Neuronal stem cell (in vitro differentiated cells): ENCODE measurements around the gene CCDC167.

Source experiments
- DNase-seq: peaks from one replicate; pipeline ENCODE4 v3.0.0-alpha.2; 2013; ENCODE audit warnings: low spot score
- H2AFZ ChIP-seq: one replicate; pipeline ENCODE4 v1.6.1; 2013; ENCODE audit warnings: mild to moderate bottlenecking, low read length, inconsistent platforms
- H2AK5ac ChIP-seq: 2 replicates; pipeline ENCODE4 v1.6.1; 2013; ENCODE audit warnings: low read depth, mild to moderate bottlenecking, inconsistent platforms, low read length, moderate library complexity, mixed read lengths
- H2BK120ac ChIP-seq: 2 replicates; pipeline ENCODE4 v1.6.1; 2013; ENCODE audit warnings: low read depth, mild to moderate bottlenecking, inconsistent platforms, low read length, moderate library complexity, mixed read lengths
- H2BK12ac ChIP-seq: one replicate; pipeline ENCODE4 v1.6.1; 2013; ENCODE audit warnings: low read length, inconsistent platforms
- H2BK15ac ChIP-seq: 2 replicates; pipeline ENCODE4 v1.6.1; 2013; ENCODE audit warnings: mild to moderate bottlenecking, low read length, inconsistent platforms, mixed read lengths
- H2BK5ac ChIP-seq: one replicate; pipeline ENCODE4 v1.6.1; 2013; ENCODE audit warnings: inconsistent platforms, mild to moderate bottlenecking, low read length, moderate library complexity
- H3K14ac ChIP-seq: one replicate; pipeline ENCODE4 v1.6.1; 2013; ENCODE audit warnings: low read length, inconsistent platforms
- H3K18ac ChIP-seq: 2 replicates; pipeline ENCODE4 v1.6.1; 2013; ENCODE audit warnings: low read length, inconsistent platforms
- H3K23ac ChIP-seq: 2 replicates; pipeline ENCODE4 v1.6.1; 2013; ENCODE audit warnings: low read depth, mild to moderate bottlenecking, mixed read lengths, low read length, inconsistent platforms; ENCODE audit not compliant: poor library complexity
- H3K27ac ChIP-seq: replicated peaks from 3 replicates; pipeline ENCODE4 v1.5.1; 2013; ENCODE audit warnings: low read length, inconsistent platforms
- H3K27me3 ChIP-seq, 3 experiments: 2 replicates each; pipeline ENCODE4 v1.6.1; 2013; ENCODE audit warnings: low read length in 3 of 3, mild to moderate bottlenecking in 2 of 3, inconsistent platforms in 1 of 3, low read depth in 1 of 3, mixed read lengths in 1 of 3, moderate library complexity in 1 of 3; ENCODE audit not compliant: control insufficient read depth in 3 of 3, insufficient read depth in 3 of 3
- H3K36me3 ChIP-seq, 2 donors: replicated peaks in 1 of 2; 2 replicates each; pipeline ENCODE4 v1.6.1; 2013; ENCODE audit warnings: low read length in 2 of 2; ENCODE audit not compliant: control insufficient read depth in 2 of 2, insufficient read depth in 2 of 2
- H3K4ac ChIP-seq: 2 replicates; pipeline ENCODE4 v1.6.1; 2013; ENCODE audit warnings: inconsistent platforms, mild to moderate bottlenecking, low read length, moderate library complexity
- H3K4me1 ChIP-seq, 2 donors: 1 replicate in 1 of 2; 2 replicates in 1 of 2; pipeline ENCODE4 v1.6.1; 2013; ENCODE audit warnings: low read length in 2 of 2, low read depth in 1 of 2; ENCODE audit not compliant: control insufficient read depth in 2 of 2, insufficient read depth in 1 of 2
- H3K4me2 ChIP-seq: one replicate; pipeline ENCODE4 v1.6.1; 2013; ENCODE audit warnings: mild to moderate bottlenecking, low read length, inconsistent platforms; ENCODE audit not compliant: insufficient read depth, poor library complexity, severe bottlenecking
- H3K4me3 ChIP-seq, 2 donors: 2 replicates each; pipeline ENCODE4 v1.5.1; 2013; ENCODE audit warnings: low read length in 2 of 2, mild to moderate bottlenecking in 2 of 2, inconsistent platforms in 1 of 2, moderate library complexity in 1 of 2
- H3K79me1 ChIP-seq: one replicate; pipeline ENCODE4 v1.6.1; 2013; ENCODE audit warnings: low read depth, mild to moderate bottlenecking, inconsistent platforms, low read length, moderate library complexity
- H3K9ac ChIP-seq: one replicate; pipeline ENCODE4 v1.6.1; 2013; ENCODE audit warnings: mild to moderate bottlenecking, low read depth, low read length, inconsistent platforms; ENCODE audit not compliant: poor library complexity
- H3K9me3 ChIP-seq, 2 donors: replicated peaks in 1 of 2; 2 replicates each; pipeline versions ENCODE3 to v1.6.1; 2013; ENCODE audit warnings: low read length in 2 of 2, mild to moderate bottlenecking in 2 of 2, inconsistent platforms in 1 of 2, low read depth in 1 of 2, mixed read lengths in 1 of 2, moderate library complexity in 1 of 2; ENCODE audit not compliant: control insufficient read depth in 2 of 2, insufficient read depth in 1 of 2
- H4K8ac ChIP-seq: one replicate; pipeline ENCODE4 v1.6.1; 2013; ENCODE audit warnings: low read depth, mild to moderate bottlenecking, inconsistent platforms, low read length, moderate library complexity
- H4K91ac ChIP-seq: one replicate; pipeline ENCODE4 v1.6.1; 2013; ENCODE audit warnings: low read length, low read depth, mild to moderate bottlenecking, inconsistent platforms; ENCODE audit not compliant: poor library complexity
- WGBS, 2 donors: extraction: QIAGEN DNeasy Blood & Tissue Kit; methylation state at CpG; one replicate each; pipeline ENCODE4 v1.1.7; 2013; ENCODE audit warnings: missing lambda C conversion rate in 2 of 2, mixed read lengths in 1 of 2; ENCODE audit not compliant: insufficient read length in 2 of 2, insufficient replicate concordance in 1 of 2; ENCODE audit errors: extremely low coverage in 2 of 2; 5-methylcytosine and 5-hydroxymethylcytosine counted together

CCDC167 gene

GRCh38 chr6:37524025-37524969 is 24.6 kb upstream of the CCDC167 start:
- H4K8ac ChIP-seq = no peak overlapping the region
- no CpG with 5 or more reads among the region's 19 CpGs for WGBS, 2 donors
- H3K14ac ChIP-seq = no peak overlapping the region
- no peak overlapping the region for H2BK15ac ChIP-seq
- H2AK5ac ChIP-seq = no peak overlapping the region
- no peak overlapping the region for H3K27ac ChIP-seq
- no peak overlapping the region for H3K4ac ChIP-seq
- DNase-seq = no peak
- H3K27me3 ChIP-seq = peaks cover 0 to 27% (median 2%) of the 10 kb centered on the region in 3 experiments
- no peaks in the 10 kb centered on the region for H3K36me3 ChIP-seq
- no peak overlapping the region for H4K91ac ChIP-seq
- H2BK5ac ChIP-seq = no peak overlapping the region
- no peak overlapping the region for H3K18ac ChIP-seq
- H2BK12ac ChIP-seq = no peak overlapping the region
- no peak overlapping the region for H3K4me3 ChIP-seq
- H3K9me3 ChIP-seq = no peaks in the 10 kb centered on the region
- H3K23ac ChIP-seq = no peak overlapping the region
- H3K79me1 ChIP-seq = no peaks in the 10 kb centered on the region
- no peak overlapping the region for H3K9ac ChIP-seq
- H3K4me1 ChIP-seq = peaks cover 0 to 1% of the 10 kb centered on the region in 2 donors
- H3K4me2 ChIP-seq = no peak overlapping the region
- H2AFZ ChIP-seq = no peak overlapping the region
- no peak overlapping the region for H2BK120ac ChIP-seq

- Histone ChIP-seq H3K9me3 (no peaks in the 10 kb centered on the region), H3K27ac (no peak overlapping the region), H3K4ac (no peak overlapping the region), H3K4me3 (no peak overlapping the region), H3K14ac (no peak overlapping the region), H3K27me3 (peaks cover 0 to 20% (median 0%) of the 10 kb centered on the region in 3 experiments), H2BK15ac (no peak overlapping the region), H4K91ac (no peak overlapping the region), H3K18ac (no peak overlapping the region), H2AK5ac (no peak overlapping the region), H2AFZ (no peak overlapping the region), H3K4me2 (no peak overlapping the region), H4K8ac (no peak overlapping the region), H3K4me1 (no peaks in the 10 kb centered on the region), H3K23ac (no peak overlapping the region), H3K36me3 (no peaks in the 10 kb centered on the region), H2BK120ac (no peak overlapping the region), H2BK5ac (no peak overlapping the region), H3K9ac (no peak overlapping the region), H3K79me1 (no peaks in the 10 kb centered on the region), H2BK12ac (no peak overlapping the region)
- WGBS, 2 donors = no CpG with 5 or more reads among the region's 7 CpGs
- no peak for DNase-seq
Observed at GRCh38 chr6:37523412-37523811, 23.7 kb upstream of the CCDC167 start.

- H2AK5ac ChIP-seq = no peak overlapping the region
- no peak overlapping the region for H3K9ac ChIP-seq
- no peaks in the 10 kb centered on the region for H3K79me1 ChIP-seq
- no peak overlapping the region for H4K8ac ChIP-seq
- H3K9me3 ChIP-seq = no peaks in the 10 kb centered on the region
- H3K4ac ChIP-seq = no peak overlapping the region
- no peak overlapping the region for H3K4me3 ChIP-seq
- H3K4me1 ChIP-seq = no peaks in the 10 kb centered on the region
- H3K36me3 ChIP-seq = no peaks in the 10 kb centered on the region
- H3K27ac ChIP-seq = no peak overlapping the region
- H3K4me2 ChIP-seq = no peak overlapping the region
- no CpG with 5 or more reads among the region's 3 CpGs for WGBS, 2 donors
- H2AFZ ChIP-seq = no peak overlapping the region
- H3K14ac ChIP-seq = no peak overlapping the region
- no peak overlapping the region for H2BK5ac ChIP-seq
- no peak overlapping the region for H2BK15ac ChIP-seq
- H3K23ac ChIP-seq = no peak overlapping the region
- H2BK12ac ChIP-seq = no peak overlapping the region
- H3K27me3 ChIP-seq = peaks cover 0 to 19% (median 0%) of the 10 kb centered on the region in 3 experiments
- no peak for DNase-seq
- H2BK120ac ChIP-seq = no peak overlapping the region
- no peak overlapping the region for H3K18ac ChIP-seq
- no peak overlapping the region for H4K91ac ChIP-seq
Observed at GRCh38 chr6:37522836-37523235, 23.1 kb upstream of the CCDC167 start.

GRCh38 chr6:37521674-37522073 is 22.0 kb upstream of the CCDC167 start:
- no peak overlapping the region for H3K9ac ChIP-seq
- H3K4me1 ChIP-seq = peaks cover under 1 to 10% of the 10 kb centered on the region in 2 donors
- H3K23ac ChIP-seq = no peak overlapping the region
- H4K91ac ChIP-seq = no peak overlapping the region
- no peaks in the 10 kb centered on the region for H3K79me1 ChIP-seq
- no peak overlapping the region for H3K4me3 ChIP-seq
- H3K27ac ChIP-seq = no peak overlapping the region
- no CpG with 5 or more reads among the region's 4 CpGs for WGBS, 2 donors
- H2AK5ac ChIP-seq = peak overlapping the region; percentile 18
- H3K36me3 ChIP-seq = no peaks in the 10 kb centered on the region
- H3K4me2 ChIP-seq = no peak overlapping the region
- H2BK120ac ChIP-seq = no peak overlapping the region
- peak overlapping the region; percentile 86 for H2BK12ac ChIP-seq
- H3K4ac ChIP-seq = no peak overlapping the region
- H3K14ac ChIP-seq = no peak overlapping the region
- peak overlapping the region; percentile 41 for H2BK15ac ChIP-seq
- peaks cover 0 to 16% (median 0%) of the 10 kb centered on the region in 3 experiments for H3K27me3 ChIP-seq
- DNase-seq = no peak
- no peak overlapping the region for H2BK5ac ChIP-seq
- no peaks in the 10 kb centered on the region for H3K9me3 ChIP-seq
- no peak overlapping the region for H3K18ac ChIP-seq
- H2AFZ ChIP-seq = no peak overlapping the region
- H4K8ac ChIP-seq = no peak overlapping the region
